GM12878 (cell line): ENCODE results near the gene IMMT. TPM values are rescaled to one million over a fixed set of nuclear protein-coding genes. Genes with fewer than 3 reads are reported as not detected.

Source experiments
- ATAC-seq: fragments of 200-7000 bp; cut with Tn5 transposase; 3 replicates; pipeline ENCODE4 v1.9.1; 2020; ENCODE audit warnings: mild to moderate bottlenecking, moderate library complexity
- BruUV-seq: library from RNA; stranded (reverse); fragments of 400-500 nt; replicated peaks from 2 replicates; lab custom pipeline; 2021; lab: Mats Ljungman, UMichigan
- CTCF ChIA-PET: fragments of 300-600 bp; sonication (Branson Sonifier 250); formaldehyde crosslinking; extraction: SDS; loops from one replicate; lab custom pipeline; 2021; ENCODE audit warnings: inconsistent platforms; lab: Yijun Ruan, JAX
- POLR2A ChIA-PET: fragments of 350-600 bp; formaldehyde crosslinking; extraction: SDS; loops from one replicate; lab custom pipeline; 2021; ENCODE audit warnings: inconsistent platforms; lab: Charles Lee
- RAD21 ChIA-PET: fragments of 300-600 bp; sonication (Branson Sonifier 250); formaldehyde crosslinking; loops from one replicate; lab custom pipeline; 2023; ENCODE audit warnings: antibody characterized with exemption; ENCODE audit not compliant: unreplicated experiment; lab: Charles Lee
- SMC1A ChIA-PET: fragments of 300-600 bp; sonication (Branson Sonifier 250); formaldehyde crosslinking; loops from one replicate; lab custom pipeline; 2023; ENCODE audit not compliant: unreplicated experiment, uncharacterized antibody; lab: Charles Lee
- DNase-seq: peaks from one replicate; pipeline ENCODE4 v3.0.0-alpha.2; 2011; ENCODE audit warnings: low read depth, low spot score
- FAIRE-seq: peaks from 3 replicates; lab custom pipeline; 2011; peaks lifted over from hg19 to GRCh38; lab: Jason Lieb, UNC
- H2AFZ ChIP-seq: 2 replicates; pipeline ENCODE4 v1.6.0; 2011; ENCODE audit warnings: low read depth, low read length, control low read depth; ENCODE audit not compliant: control insufficient read depth
- H3K27ac ChIP-seq: 2 replicates; pipeline ENCODE4 v1.5.1; 2011; ENCODE audit warnings: control low read depth; ENCODE audit not compliant: control insufficient read depth, insufficient read depth
- H3K27me3 ChIP-seq, 2 experiments: replicated peaks in 1 of 2; 2 replicates each; pipeline versions ENCODE4 v1.6.0 to v1.6.1; 2011; ENCODE audit warnings: low read length in 1 of 2; ENCODE audit not compliant: control insufficient read depth in 2 of 2, insufficient read depth in 2 of 2
- H3K36me3 ChIP-seq, 2 experiments: 2 replicates each; pipeline ENCODE4 v1.5.1; 2011; ENCODE audit warnings: low read length in 1 of 2; ENCODE audit not compliant: control insufficient read depth in 2 of 2, insufficient read depth in 2 of 2
- H3K4me1 ChIP-seq: 2 replicates; pipeline ENCODE4 v1.6.1; 2011; ENCODE audit warnings: mild to moderate bottlenecking, low read length, moderate library complexity, mixed read lengths; ENCODE audit not compliant: control insufficient read depth, insufficient read depth
- H3K4me2 ChIP-seq: 2 replicates; pipeline ENCODE4 v1.6.0; 2011; ENCODE audit warnings: control low read depth; ENCODE audit not compliant: control insufficient read depth, insufficient read depth
- H3K4me3 ChIP-seq: fragments of 200-600 bp; sonication (generic); 2 replicates; pipeline ENCODE4 v1.5.1; 2016
- H3K79me2 ChIP-seq: 2 replicates; pipeline ENCODE4 v1.6.0; 2011; ENCODE audit warnings: low read length; ENCODE audit not compliant: control insufficient read depth, insufficient read depth
- H3K9ac ChIP-seq: 2 replicates; pipeline ENCODE4 v1.8.0; 2011; ENCODE audit warnings: low read length, control low read depth, mixed read lengths; ENCODE audit not compliant: control insufficient read depth, insufficient read depth
- H3K9me3 ChIP-seq: replicated peaks from 3 replicates; pipeline ENCODE4 v1.5.1; 2011; ENCODE audit warnings: mild to moderate bottlenecking, low read length; ENCODE audit not compliant: control insufficient read depth, insufficient read depth
- H4K20me1 ChIP-seq: 2 replicates; pipeline ENCODE4 v1.6.0; 2011; ENCODE audit not compliant: control insufficient read depth, insufficient read depth
- CTCF ChIP-seq, 3 experiments: IDR thresholded peaks in 2 of 3; conservative IDR thresholded peaks in 1 of 3; 2 replicates each; pipeline ENCODE4 v1.5.1; 2011; ENCODE audit warnings: low read depth in 3 of 3, low read length in 3 of 3, mild to moderate bottlenecking in 3 of 3, control low read depth in 2 of 3, moderate library complexity in 2 of 3, inconsistent platforms in 1 of 3, mixed read lengths in 1 of 3; ENCODE audit not compliant: control insufficient read depth in 2 of 3, insufficient read depth in 1 of 3; ENCODE audit errors: extremely low read depth in 1 of 3
- EGR1 ChIP-seq, 2 experiments: IDR thresholded peaks; 1 replicate in 1 of 2; 2 replicates in 1 of 2; pipeline ENCODE4 v1.6.1; 2011 to 2012; ENCODE audit warnings: low read depth in 2 of 2, low read length in 2 of 2, borderline replicate concordance in 1 of 2, mild to moderate bottlenecking in 1 of 2, moderate library complexity in 1 of 2
- KDM1A ChIP-seq: fragments of 200-600 bp; sonication (generic); IDR thresholded peaks from 2 replicates; pipeline ENCODE4 v1.6.1; 2016; ENCODE audit warnings: borderline replicate concordance
- NR2C2 ChIP-seq: IDR thresholded peaks from 2 replicates; pipeline ENCODE4 v1.6.1; 2011; ENCODE audit warnings: borderline replicate concordance, low read depth; ENCODE audit not compliant: control insufficient read depth, insufficient read length
- WGBS: methylation state at CpG from one replicate; pipeline ENCODE4 v1.1.6; 2016; ENCODE audit warnings: low lambda C conversion rate; ENCODE audit not compliant: insufficient replicate concordance, insufficient coverage; ENCODE audit errors: missing lambda C conversion rate; 5-methylcytosine and 5-hydroxymethylcytosine counted together
- in situ Hi-C: fragments of 300-500 bp; cut with MboI; formaldehyde crosslinking; loops from 9 replicates; pipeline ENCODE4 v1.14.3; 2018; ENCODE audit warnings: mixed read lengths
- intact Hi-C: fragments of 100-400 bp; cut with micrococcal nuclease; formaldehyde crosslinking; loops from one replicate; pipeline ENCODE4 v1.14.2; 2022; ENCODE audit not compliant: unreplicated experiment
- polyA plus RNA-seq, 11 experiments: library from polyadenylated mRNA; depleted of rRNA in 4 of 11; unstranded in 6 of 11; stranded (reverse) in 5 of 11; fragments of >200 nt; fragmentation: Nextera tagmentation in 4 of 11; fragmentation: Illumina TruSeq in 1 of 11; extraction: Ambion mirVana in 4 of 11; extraction: Trizol in 1 of 11; gene quantifications; 1 replicate in 1 of 11; 2 replicates in 10 of 11; pipeline versions ENCODE4 v1.2.1 to v1.2.3, GENCODE V29; 2011 to 2016; ENCODE audit warnings: inconsistent platforms in 2 of 11, missing spikeins in 2 of 11, low read depth in 1 of 11
- total RNA-seq, 4 experiments: library from RNA; depleted of rRNA in 3 of 4; stranded (reverse); fragments of >200 nt in 3 of 4; fragmentation: Illumina TruSeq in 1 of 4; extraction: Trizol in 1 of 4; gene quantifications; 2 replicates each; pipeline versions ENCODE4 v1.2.1 to v1.2.3, GENCODE V29; 2013 to 2021

IMMT gene
- total and polyA plus RNA-seq, 10 of the 15 experiments (the other 5 are each of a cell fraction or from before 2014, with no cell fraction given): 78.4 to 149 (median 98.7) TPM

- ChIA-PET POLR2A (interaction anchor here (0.8 to 2.8 kb wide), 7 partner anchors 8 to 247 kb away, joined by 3 to 18 read pairs (median 4); partner anchors contain the start of gene KDM3A), CTCF (interaction anchor here (0.8 to 3.1 kb wide), 3 partner anchors 9 to 27 kb away, joined by 4 to 12 read pairs (median 9); no protein-coding TSS in a partner anchor)
- 68% methylated on average over 7 of the region's 7 CpGs for WGBS
- no peak for ATAC-seq
- BruUV-seq: no TSS peak
- TF ChIP-seq KDM1A (no peak), CTCF (IDR thresholded peaks at IDR 0.05 in 2 of 3, conservative IDR thresholded peaks at IDR 0.05 in 1 of 3; ENCODE audit: control insufficient read depth in 2 of 3, extremely low read depth in 1 of 3, insufficient read depth in 1 of 3, low read depth in 3 of 3, low read length in 3 of 3) (0 out of 6 replicates have a peak, but pooled peaks of 2 of the 3 experiments have one; percentile 10), EGR1 (IDR thresholded peaks at IDR 0.05; ENCODE audit: borderline replicate concordance in 1 of 2, low read depth in 2 of 2, low read length in 2 of 2) (no peak), NR2C2 (no peak)
- TF ChIP-seq, all 136 proteins: peak for 1
- peak overlapping the region; percentile 99 for H3K4me2 ChIP-seq
- H4K20me1 ChIP-seq: no peaks in the 10 kb centered on the region
- peak overlapping the region; percentile 80 for H3K27ac ChIP-seq
- peak overlapping the region; percentile 95 for H3K4me3 ChIP-seq
- no peaks in the 10 kb centered on the region for H3K27me3 ChIP-seq
- peak overlapping the region; percentile 81 for H3K9ac ChIP-seq
- H3K79me2 ChIP-seq: peaks cover 62% of the 10 kb centered on the region
- RAD21 ChIA-PET: interaction anchor here (0.6 to 1.7 kb wide), 3 partner anchors 9 to 179 kb away, joined by 3 to 4 read pairs (median 3); no protein-coding TSS in a partner anchor
- no peaks in the 10 kb centered on the region for H3K9me3 ChIP-seq
- intact Hi-C loops (no loop called here), in situ Hi-C loops (no loop called here)
- DNase-seq (no peak), FAIRE-seq (no peak)
- peaks cover 9% of the 10 kb centered on the region; the same call in 1 of the 2 replicates for H3K4me1 ChIP-seq
- SMC1A ChIA-PET: interaction anchor here (0.6 to 2.5 kb wide), 9 partner anchors 8 to 363 kb away, joined by 3 to 14 read pairs (median 3); partner anchors contain the start of gene KDM3A
- peaks cover 0 to 3% of the 10 kb centered on the region in 2 experiments; a peak in 1 of 4 replicates for H3K36me3 ChIP-seq
- no peak overlapping the region for H2AFZ ChIP-seq
Observed at GRCh38 chr2:86193901-86194567, 1.2 kb downstream of the IMMT start.
